K562 (cell line): Measurements from ENCODE around the gene PRRT2. TPM values are rescaled to one million over a fixed set of nuclear protein-coding genes. Genes with fewer than 3 reads are reported as not detected.

Experiments used
- BRD9 ChIP-seq: fragments of 450-650 bp; IDR thresholded peaks from 2 replicates; pipeline ENCODE4 v1.6.1; 2018; ENCODE audit warnings: low read depth; ENCODE audit not compliant: partially characterized antibody
- EGR1 ChIP-seq: fragments of 450-650 bp; conservative IDR thresholded peaks from 2 replicates; pipeline ENCODE4 v1.6.1; 2017; ENCODE audit warnings: mild to moderate bottlenecking
- ILK ChIP-seq: fragments of 450-650 bp; IDR thresholded peaks from 2 replicates; pipeline ENCODE4 v1.6.1; 2016; ENCODE audit warnings: missing genetic modification characterization, low read depth, mild to moderate bottlenecking, missing compliant biosample characterization, moderate library complexity, borderline replicate concordance
- NFIC ChIP-seq: fragments of 450-650 bp; IDR thresholded peaks from 2 replicates; pipeline ENCODE4 v1.6.1; 2017; ENCODE audit warnings: mild to moderate bottlenecking, inconsistent platforms
- PHTF2 ChIP-seq: fragments of 250-450 bp; sonication (Bioruptor Pico); IDR thresholded peaks from 2 replicates; pipeline ENCODE4 v1.5.0; 2021; ENCODE audit warnings: mild to moderate bottlenecking
- PREB ChIP-seq: sonication (generic); formaldehyde crosslinking; IDR thresholded peaks from 2 replicates; pipeline ENCODE4 v1.8.1; 2023; ENCODE audit warnings: mild to moderate bottlenecking, missing genetic modification reagents
- RBM39 ChIP-seq: fragments of 200-400 bp; formaldehyde crosslinking; optimal IDR thresholded peaks from 2 replicates; pipeline ENCODE3; 2018; ENCODE audit warnings: low read depth, low read length
- RNF219 ChIP-seq: fragments of 250-450 bp; sonication (Bioruptor Pico); IDR thresholded peaks from 2 replicates; pipeline ENCODE4 v1.5.0; 2022; ENCODE audit warnings: mild to moderate bottlenecking
- TRIM28 ChIP-seq: fragments of 450-650 bp; IDR thresholded peaks from 2 replicates; pipeline ENCODE4 v1.6.1; 2017
- ZNF143 ChIP-seq: sonication (generic); formaldehyde crosslinking; IDR thresholded peaks from 2 replicates; pipeline ENCODE4 v1.9.0; 2022; ENCODE audit warnings: mild to moderate bottlenecking, missing genetic modification reagents
- ZNF282 ChIP-seq: sonication (generic); formaldehyde crosslinking; IDR thresholded peaks from 2 replicates; pipeline ENCODE4 v1.8.1; 2023; ENCODE audit warnings: missing genetic modification reagents
- ZNF707 ChIP-seq: fragments of 250-450 bp; sonication (Bioruptor Pico); conservative IDR thresholded peaks from 2 replicates; pipeline ENCODE4 v1.8.0; 2022; ENCODE audit warnings: inconsistent platforms, mild to moderate bottlenecking, moderate library complexity
- ZNF785 ChIP-seq: fragments of 250-450 bp; sonication (Bioruptor Pico); IDR thresholded peaks from 2 replicates; pipeline ENCODE4 v1.4.0; 2020; ENCODE audit warnings: mild to moderate bottlenecking
- ZSCAN32 ChIP-seq: fragments of 450-650 bp; formaldehyde crosslinking; IDR thresholded peaks from 2 replicates; pipeline ENCODE4 v1.4.0; 2020; ENCODE audit warnings: mild to moderate bottlenecking, moderate library complexity
- polyA plus RNA-seq, 8 experiments: library from polyadenylated mRNA; depleted of rRNA in 4 of 8; stranded (reverse) in 5 of 8; unstranded in 3 of 8; fragments of >200 nt; fragmentation: Nextera tagmentation in 2 of 8; fragmentation: Illumina TruSeq in 1 of 8; extraction: Ambion mirVana in 2 of 8; extraction: Trizol in 1 of 8; gene quantifications; 2 replicates each; pipeline versions ENCODE4 v1.2.1 to v1.2.3, GENCODE V29; 2011 to 2014; ENCODE audit warnings: inconsistent platforms in 1 of 8, missing spikeins in 1 of 8
- total RNA-seq, 7 experiments: library from RNA; depleted of rRNA in 6 of 7; stranded (reverse); fragments of >200 nt in 6 of 7; fragmentation: Illumina TruSeq in 2 of 7; extraction: Trizol in 2 of 7; gene quantifications; 2 replicates each; pipeline versions ENCODE4 v1.2.1 to v1.2.3, GENCODE V29; 2011 to 2021; ENCODE audit warnings: low replicate concordance in 1 of 7
- TF ChIP-seq, protein P1 (sequence below): sonication (generic); formaldehyde crosslinking; IDR thresholded peaks from 2 replicates; pipeline ENCODE4 v1.8.0; 2022; ENCODE audit warnings: mild to moderate bottlenecking, missing genetic modification reagents
- TF ChIP-seq, protein P2 (sequence below), 2 experiments: fragments of 450-650 bp; IDR thresholded peaks; 2 replicates each; pipeline ENCODE4 v1.6.1; 2016
- TF ChIP-seq, protein P3 (sequence below): fragments of 250-450 bp; sonication (Bioruptor Pico); IDR thresholded peaks from 2 replicates; pipeline ENCODE4 v1.5.0; 2020; ENCODE audit warnings: mild to moderate bottlenecking

Gene PRRT2
- total and polyA plus RNA-seq, 9 of the 15 experiments (the other 6 are each of a cell fraction or from before 2014, with no cell fraction given) = 0.11 to 1.0 (median 0.42) TPM; not detected in 2

DNA sequence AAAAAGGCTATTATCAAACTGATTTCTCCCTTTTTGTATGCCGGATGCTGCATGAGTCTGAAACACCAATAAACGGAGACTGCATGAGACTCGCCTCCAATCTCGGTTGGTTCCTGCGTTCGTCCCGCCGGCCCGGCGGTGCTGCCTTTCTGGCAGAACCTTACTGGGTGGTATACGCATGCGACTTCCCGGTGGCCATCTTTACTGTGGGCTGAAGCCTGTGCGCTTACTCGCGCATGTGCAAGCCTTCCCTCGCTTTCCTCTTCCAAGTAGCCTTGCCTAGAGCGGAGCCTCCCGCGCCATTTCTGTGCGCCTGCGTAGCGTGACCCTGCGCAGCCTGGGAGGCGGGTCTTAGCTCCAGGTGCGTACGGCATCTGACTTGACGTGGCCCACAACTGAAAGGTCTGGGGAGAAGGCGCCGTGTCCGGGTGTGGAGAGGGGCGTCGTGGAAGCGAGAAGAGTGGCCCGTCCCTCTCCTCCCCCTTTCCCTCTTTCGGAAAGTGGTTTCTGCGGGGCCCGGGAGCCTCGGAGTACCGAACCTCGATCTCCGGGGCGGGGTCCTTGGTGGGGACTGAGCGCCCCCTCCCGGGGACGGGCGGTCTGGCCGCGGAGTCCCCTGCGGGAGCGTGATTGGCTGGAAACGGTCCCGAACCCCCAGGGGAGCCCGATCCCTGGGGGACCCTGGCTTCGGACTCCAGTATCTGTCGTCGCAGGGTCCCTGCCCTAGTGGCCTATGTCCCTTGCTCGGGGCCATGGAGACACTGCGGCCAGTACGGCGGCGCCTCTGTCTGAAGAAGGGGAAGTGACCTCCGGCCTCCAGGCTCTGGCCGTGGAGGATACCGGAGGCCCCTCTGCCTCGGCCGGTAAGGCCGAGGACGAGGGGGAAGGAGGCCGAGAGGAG, 4.0 kb downstream of the PRRT2 start, which contains the start of gene PAGR1 (continued):
- TF ChIP-seq PREB (CRISPR knock-in tag) = no peak
- TF ChIP-seq PHTF2 = no peak
- peak; percentile 90 for TF ChIP-seq BRD9
- peak; percentile 60; the same call in 1 of the 2 replicates for TF ChIP-seq ZSCAN32 (CRISPR knock-in tag)
- TF ChIP-seq ZNF282 (CRISPR knock-in tag) = no peak
- TF ChIP-seq NFIC = peak; percentile 77
- TF ChIP-seq ZNF143 = no peak
- no peak for TF ChIP-seq ZNF785
- no peak for TF ChIP-seq TRIM28
- TF ChIP-seq, protein P1, sequence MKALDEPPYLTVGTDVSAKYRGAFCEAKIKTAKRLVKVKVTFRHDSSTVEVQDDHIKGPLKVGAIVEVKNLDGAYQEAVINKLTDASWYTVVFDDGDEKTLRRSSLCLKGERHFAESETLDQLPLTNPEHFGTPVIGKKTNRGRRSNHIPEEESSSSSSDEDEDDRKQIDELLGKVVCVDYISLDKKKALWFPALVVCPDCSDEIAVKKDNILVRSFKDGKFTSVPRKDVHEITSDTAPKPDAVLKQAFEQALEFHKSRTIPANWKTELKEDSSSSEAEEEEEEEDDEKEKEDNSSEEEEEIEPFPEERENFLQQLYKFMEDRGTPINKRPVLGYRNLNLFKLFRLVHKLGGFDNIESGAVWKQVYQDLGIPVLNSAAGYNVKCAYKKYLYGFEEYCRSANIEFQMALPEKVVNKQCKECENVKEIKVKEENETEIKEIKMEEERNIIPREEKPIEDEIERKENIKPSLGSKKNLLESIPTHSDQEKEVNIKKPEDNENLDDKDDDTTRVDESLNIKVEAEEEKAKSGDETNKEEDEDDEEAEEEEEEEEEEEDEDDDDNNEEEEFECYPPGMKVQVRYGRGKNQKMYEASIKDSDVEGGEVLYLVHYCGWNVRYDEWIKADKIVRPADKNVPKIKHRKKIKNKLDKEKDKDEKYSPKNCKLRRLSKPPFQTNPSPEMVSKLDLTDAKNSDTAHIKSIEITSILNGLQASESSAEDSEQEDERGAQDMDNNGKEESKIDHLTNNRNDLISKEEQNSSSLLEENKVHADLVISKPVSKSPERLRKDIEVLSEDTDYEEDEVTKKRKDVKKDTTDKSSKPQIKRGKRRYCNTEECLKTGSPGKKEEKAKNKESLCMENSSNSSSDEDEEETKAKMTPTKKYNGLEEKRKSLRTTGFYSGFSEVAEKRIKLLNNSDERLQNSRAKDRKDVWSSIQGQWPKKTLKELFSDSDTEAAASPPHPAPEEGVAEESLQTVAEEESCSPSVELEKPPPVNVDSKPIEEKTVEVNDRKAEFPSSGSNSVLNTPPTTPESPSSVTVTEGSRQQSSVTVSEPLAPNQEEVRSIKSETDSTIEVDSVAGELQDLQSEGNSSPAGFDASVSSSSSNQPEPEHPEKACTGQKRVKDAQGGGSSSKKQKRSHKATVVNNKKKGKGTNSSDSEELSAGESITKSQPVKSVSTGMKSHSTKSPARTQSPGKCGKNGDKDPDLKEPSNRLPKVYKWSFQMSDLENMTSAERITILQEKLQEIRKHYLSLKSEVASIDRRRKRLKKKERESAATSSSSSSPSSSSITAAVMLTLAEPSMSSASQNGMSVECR (CRISPR knock-in tag) = peak; percentile 79; the same call in 1 of the 2 replicates
- no peak for TF ChIP-seq ILK
- TF ChIP-seq, protein P2, sequence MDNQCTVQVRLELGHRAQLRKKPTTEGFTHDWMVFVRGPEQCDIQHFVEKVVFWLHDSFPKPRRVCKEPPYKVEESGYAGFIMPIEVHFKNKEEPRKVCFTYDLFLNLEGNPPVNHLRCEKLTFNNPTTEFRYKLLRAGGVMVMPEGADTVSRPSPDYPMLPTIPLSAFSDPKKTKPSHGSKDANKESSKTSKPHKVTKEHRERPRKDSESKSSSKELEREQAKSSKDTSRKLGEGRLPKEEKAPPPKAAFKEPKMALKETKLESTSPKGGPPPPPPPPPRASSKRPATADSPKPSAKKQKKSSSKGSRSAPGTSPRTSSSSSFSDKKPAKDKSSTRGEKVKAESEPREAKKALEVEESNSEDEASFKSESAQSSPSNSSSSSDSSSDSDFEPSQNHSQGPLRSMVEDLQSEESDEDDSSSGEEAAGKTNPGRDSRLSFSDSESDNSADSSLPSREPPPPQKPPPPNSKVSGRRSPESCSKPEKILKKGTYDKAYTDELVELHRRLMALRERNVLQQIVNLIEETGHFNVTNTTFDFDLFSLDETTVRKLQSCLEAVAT (IDR thresholded peaks at IDR 0.05) = peak in 1 of 2 experiments; percentile 91; a peak in 2 of 4 replicates
- no peak for TF ChIP-seq RNF219 (CRISPR knock-in tag)
- TF ChIP-seq, protein P3, sequence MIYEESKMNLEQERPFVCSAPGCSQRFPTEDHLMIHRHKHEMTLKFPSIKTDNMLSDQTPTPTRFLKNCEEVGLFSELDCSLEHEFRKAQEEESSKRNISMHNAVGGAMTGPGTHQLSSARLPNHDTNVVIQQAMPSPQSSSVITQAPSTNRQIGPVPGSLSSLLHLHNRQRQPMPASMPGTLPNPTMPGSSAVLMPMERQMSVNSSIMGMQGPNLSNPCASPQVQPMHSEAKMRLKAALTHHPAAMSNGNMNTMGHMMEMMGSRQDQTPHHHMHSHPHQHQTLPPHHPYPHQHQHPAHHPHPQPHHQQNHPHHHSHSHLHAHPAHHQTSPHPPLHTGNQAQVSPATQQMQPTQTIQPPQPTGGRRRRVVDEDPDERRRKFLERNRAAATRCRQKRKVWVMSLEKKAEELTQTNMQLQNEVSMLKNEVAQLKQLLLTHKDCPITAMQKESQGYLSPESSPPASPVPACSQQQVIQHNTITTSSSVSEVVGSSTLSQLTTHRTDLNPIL (CRISPR knock-in tag) = no peak
- TF ChIP-seq EGR1 = peak; percentile 41
- TF ChIP-seq ZNF707 = no peak
- peak; percentile 13 for TF ChIP-seq RBM39
